Trophoblast cell (in vitro differentiated cells and primary cell): ENCODE results near the gene CHIC2.

ENCODE experiments used
- DNase-seq, 2 donors: peaks; one replicate each; pipeline ENCODE4 v3.0.0-alpha.2; 2016
- H2AFZ ChIP-seq: 2 replicates; pipeline ENCODE4 v1.6.1; 2013; ENCODE audit warnings: low read length, moderate library complexity, mild to moderate bottlenecking; ENCODE audit not compliant: insufficient read depth, poor library complexity
- H2AK5ac ChIP-seq: 2 replicates; pipeline ENCODE4 v1.6.1; 2013; ENCODE audit warnings: mild to moderate bottlenecking, low read length
- H2BK120ac ChIP-seq: 2 replicates; pipeline ENCODE4 v1.6.1; 2013; ENCODE audit warnings: low read length, mild to moderate bottlenecking, moderate library complexity; ENCODE audit not compliant: insufficient read depth, poor library complexity
- H2BK12ac ChIP-seq: 2 replicates; pipeline ENCODE4 v1.6.1; 2013; ENCODE audit warnings: mild to moderate bottlenecking, low read length, moderate library complexity
- H2BK5ac ChIP-seq: 2 replicates; pipeline ENCODE4 v1.6.1; 2013; ENCODE audit warnings: low read length, low read depth, moderate library complexity, mild to moderate bottlenecking; ENCODE audit not compliant: poor library complexity
- H3K14ac ChIP-seq: 2 replicates; pipeline ENCODE4 v1.6.1; 2013; ENCODE audit warnings: mild to moderate bottlenecking, low read length
- H3K18ac ChIP-seq: 2 replicates; pipeline ENCODE4 v1.6.1; 2013; ENCODE audit warnings: mild to moderate bottlenecking, low read length
- H3K23ac ChIP-seq: 2 replicates; pipeline ENCODE4 v1.6.1; 2013; ENCODE audit warnings: low read length
- H3K27ac ChIP-seq: 2 replicates; pipeline ENCODE4 v1.5.1; 2013; ENCODE audit warnings: low read depth, mild to moderate bottlenecking, inconsistent platforms, low read length, moderate library complexity
- H3K27me3 ChIP-seq: 2 replicates; pipeline ENCODE4 v1.6.1; 2013; ENCODE audit warnings: inconsistent platforms, mild to moderate bottlenecking, low read length, moderate library complexity; ENCODE audit not compliant: insufficient read depth
- H3K36me3 ChIP-seq, 2 experiments: 1 replicate in 1 of 2; 2 replicates in 1 of 2; pipeline ENCODE4 v1.6.1; 2013; ENCODE audit warnings: low read length in 2 of 2, mild to moderate bottlenecking in 2 of 2, moderate library complexity in 1 of 2; ENCODE audit not compliant: insufficient read depth in 2 of 2, control insufficient read depth in 1 of 2
- H3K4ac ChIP-seq: 2 replicates; pipeline ENCODE4 v1.6.1; 2013; ENCODE audit warnings: low read depth, mild to moderate bottlenecking, low read length, moderate library complexity
- H3K4me1 ChIP-seq, 2 experiments: 1 replicate in 1 of 2; 2 replicates in 1 of 2; pipeline ENCODE4 v1.6.1; 2013; ENCODE audit warnings: low read length in 2 of 2, mild to moderate bottlenecking in 2 of 2, moderate library complexity in 1 of 2; ENCODE audit not compliant: insufficient read depth in 2 of 2, control insufficient read depth in 1 of 2
- H3K4me2 ChIP-seq: 2 replicates; pipeline ENCODE4 v1.6.1; 2013; ENCODE audit warnings: inconsistent platforms, mild to moderate bottlenecking, low read length, moderate library complexity
- H3K4me3 ChIP-seq: 2 replicates; pipeline ENCODE4 v1.5.1; 2013; ENCODE audit warnings: mild to moderate bottlenecking, low read depth, low read length, inconsistent platforms
- H3K79me1 ChIP-seq: one replicate; pipeline ENCODE4 v1.6.1; 2013; ENCODE audit warnings: low read length
- H3K79me2 ChIP-seq: 2 replicates; pipeline ENCODE4 v1.6.1; 2013; ENCODE audit warnings: low read length, mild to moderate bottlenecking; ENCODE audit not compliant: control insufficient read depth, insufficient read depth, poor library complexity
- H3K9ac ChIP-seq: 2 replicates; pipeline ENCODE4 v1.6.1; 2013; ENCODE audit warnings: mild to moderate bottlenecking, low read length
- H3K9me3 ChIP-seq: 2 replicates; pipeline ENCODE4 v1.6.1; 2013; ENCODE audit warnings: low read depth, mild to moderate bottlenecking, control low read depth, inconsistent platforms, low read length; ENCODE audit not compliant: insufficient read depth
- H4K12ac ChIP-seq: 2 replicates; pipeline ENCODE4 v1.6.1; 2013; ENCODE audit warnings: low read depth, mild to moderate bottlenecking, low read length, moderate library complexity
- H4K8ac ChIP-seq: 2 replicates; pipeline ENCODE4 v1.6.1; 2013; ENCODE audit warnings: low read depth, mild to moderate bottlenecking, low read length, moderate library complexity
- H4K91ac ChIP-seq: one replicate; pipeline ENCODE4 v1.6.1; 2013; ENCODE audit warnings: low read depth, mild to moderate bottlenecking, low read length, moderate library complexity
- WGBS: extraction: QIAGEN DNeasy Blood & Tissue Kit; methylation state at CpG from one replicate; pipeline ENCODE4 v1.1.7; 2013; ENCODE audit warnings: missing lambda C conversion rate; ENCODE audit not compliant: insufficient read length, insufficient coverage; ENCODE audit errors: extremely low coverage; 5-methylcytosine and 5-hydroxymethylcytosine counted together

Gene CHIC2

GRCh38 chr4:54101190-54102041 lies 37.0 kb upstream of the CHIC2 start:
- Histone ChIP-seq H4K8ac (no peak overlapping the region), H3K14ac (peak overlapping the region; percentile 13), H2AFZ (no peak overlapping the region), H3K79me1 (peaks cover 10% of the 10 kb centered on the region), H3K9ac (no peak overlapping the region), H2BK5ac (no peak overlapping the region), H3K36me3 (no peaks in the 10 kb centered on the region), H3K23ac (no peak overlapping the region), H4K91ac (no peak overlapping the region), H3K4me2 (peak overlapping the region; percentile 58), H3K27ac (no peak overlapping the region), H3K79me2 (peaks cover 2% of the 10 kb centered on the region), H2AK5ac (no peak overlapping the region), H4K12ac (no peak overlapping the region), H3K9me3 (no peaks in the 10 kb centered on the region), H3K4me3 (no peak overlapping the region), H3K4ac (no peak overlapping the region), H3K4me1 (peaks cover 20 to 28% of the 10 kb centered on the region in 2 experiments), H3K27me3 (peaks cover 65% of the 10 kb centered on the region), H3K18ac (peak overlapping the region; percentile 64), H2BK12ac (peak overlapping the region; percentile 78), H2BK120ac (no peak overlapping the region)
- DNase-seq = no peak
- WGBS = no CpG with 5 or more reads among the region's 50 CpGs

DNA sequence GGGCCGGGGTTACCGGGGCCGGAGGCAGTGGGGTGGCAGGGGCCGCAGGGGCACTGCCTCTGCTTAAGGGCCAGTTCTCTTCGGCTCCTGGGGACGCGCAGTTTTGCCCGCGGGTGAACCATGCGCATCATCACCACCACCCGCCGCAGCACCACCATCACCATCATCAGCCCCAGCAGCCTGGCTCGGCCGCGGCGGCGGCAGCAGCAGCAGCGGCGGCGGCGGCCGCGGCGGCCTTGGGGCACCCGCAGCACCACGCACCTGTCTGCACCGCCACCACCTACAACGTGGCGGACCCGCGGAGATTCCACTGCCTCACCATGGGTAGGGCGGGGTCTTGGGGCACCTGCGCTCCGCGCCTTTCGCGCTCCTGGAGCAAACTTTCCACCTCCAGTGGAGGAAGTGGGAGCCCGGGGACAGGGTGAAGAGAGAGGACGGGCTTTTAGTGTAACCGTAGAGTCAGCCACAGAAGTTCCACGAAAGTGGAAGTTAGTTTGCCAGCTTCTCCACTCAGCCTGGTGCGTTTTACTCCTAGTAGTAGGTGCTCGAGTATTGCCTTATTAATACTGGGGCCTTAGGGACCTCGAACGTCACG lies 36.3 kb upstream of the CHIC2 start:
- peaks cover 68% of the 10 kb centered on the region for H3K27me3 ChIP-seq
- H2AFZ ChIP-seq = no peak overlapping the region
- H3K4me1 ChIP-seq = peaks cover 20 to 28% of the 10 kb centered on the region in 2 experiments
- no peak overlapping the region for H3K14ac ChIP-seq
- peaks cover 10% of the 10 kb centered on the region for H3K79me1 ChIP-seq
- no peak overlapping the region for H2AK5ac ChIP-seq
- peak; percentile 34 to 57 for DNase-seq
- H4K91ac ChIP-seq = no peak overlapping the region
- no peak overlapping the region for H3K4me3 ChIP-seq
- no peaks in the 10 kb centered on the region for H3K36me3 ChIP-seq
- peak overlapping the region; percentile 58 for H3K4me2 ChIP-seq
- H2BK5ac ChIP-seq = no peak overlapping the region
- no peak overlapping the region for H2BK12ac ChIP-seq
- no peak overlapping the region for H4K8ac ChIP-seq
- H3K18ac ChIP-seq = no peak overlapping the region
- no peak overlapping the region for H3K4ac ChIP-seq
- no peak overlapping the region for H3K9ac ChIP-seq
- peak overlapping the region; percentile 21 for H3K23ac ChIP-seq
- H3K9me3 ChIP-seq = no peaks in the 10 kb centered on the region
- H3K79me2 ChIP-seq = peaks cover 2% of the 10 kb centered on the region
- WGBS = no CpG with 5 or more reads among the region's 46 CpGs
- no peak overlapping the region for H2BK120ac ChIP-seq
- H4K12ac ChIP-seq = no peak overlapping the region
- H3K27ac ChIP-seq = no peak overlapping the region

DNA sequence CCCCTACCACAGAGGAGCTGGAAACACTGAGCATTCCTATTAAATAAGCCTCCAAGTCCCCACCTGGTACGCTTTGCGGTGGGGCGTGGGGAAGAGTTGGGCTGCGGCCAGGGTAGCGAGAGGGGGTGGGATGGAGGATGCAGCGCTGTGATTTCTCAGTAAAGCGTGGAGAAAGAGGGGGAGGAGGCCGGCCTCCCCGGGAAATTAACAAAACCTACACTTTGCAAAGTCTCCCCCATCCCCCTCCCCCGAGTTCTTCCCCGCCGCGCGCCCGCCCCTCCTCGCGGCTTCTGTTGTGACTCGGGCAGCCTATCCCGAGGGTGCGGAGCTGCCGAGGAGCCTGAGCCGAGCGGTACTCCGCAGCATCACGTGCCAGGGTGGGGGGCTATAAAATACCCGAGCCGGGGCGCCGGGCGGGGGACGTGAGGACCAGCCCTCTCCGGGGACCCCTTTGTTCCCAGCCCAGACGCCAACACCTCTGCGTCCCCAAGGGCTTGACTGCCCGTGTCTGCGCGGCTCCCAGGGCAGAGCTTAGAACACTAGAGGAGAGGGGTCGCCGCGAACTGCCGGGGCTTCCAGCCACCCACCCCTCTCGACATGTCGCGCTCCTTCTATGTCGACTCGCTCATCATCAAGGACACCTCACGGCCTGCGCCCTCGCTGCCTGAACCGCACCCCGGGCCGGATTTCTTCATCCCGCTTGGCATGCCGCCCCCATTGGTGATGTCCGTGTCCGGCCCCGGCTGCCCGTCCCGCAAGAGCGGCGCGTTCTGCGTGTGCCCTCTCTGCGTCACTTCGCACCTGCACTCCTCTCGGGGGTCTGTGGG lies 35.6 kb upstream of the CHIC2 start, which contains the start of gene GSX2:
TSS of gene GSX2 (plus strand) at position 416 of the 827 bp plus-strand sequence. CDS start at position 598, 182 bp downstream.
- WGBS = no CpG with 5 or more reads among the region's 66 CpGs
- peak within 1 kb of the TSS; percentile 37 for H2AFZ ChIP-seq
- H3K23ac ChIP-seq = peak within 1 kb of the TSS; percentile 21
- no peak within 1 kb of the TSS for H3K18ac ChIP-seq
- peak within 1 kb of the TSS; percentile 58 for H3K4me2 ChIP-seq
- H3K27me3 ChIP-seq = peaks cover 72% of the 10 kb centered on the region
- H2BK12ac ChIP-seq = peak within 1 kb of the TSS; percentile 62
- H3K27ac ChIP-seq = no peak within 1 kb of the TSS
- H3K4me1 ChIP-seq = peaks cover 17 to 22% of the 10 kb centered on the region in 2 experiments
- peaks cover 2% of the 10 kb centered on the region for H3K79me2 ChIP-seq
- H4K8ac ChIP-seq = no peak within 1 kb of the TSS
- H4K12ac ChIP-seq = no peak within 1 kb of the TSS
- H3K4ac ChIP-seq = no peak within 1 kb of the TSS
- H3K9me3 ChIP-seq = no peaks in the 10 kb centered on the region
- H3K4me3 ChIP-seq = no peak within 1 kb of the TSS
- H3K79me1 ChIP-seq = peaks cover 10% of the 10 kb centered on the region
- no peak within 1 kb of the TSS for H2BK5ac ChIP-seq
- H3K14ac ChIP-seq = no peak within 1 kb of the TSS
- H4K91ac ChIP-seq = no peak within 1 kb of the TSS
- no peak within 1 kb of the TSS for H3K9ac ChIP-seq
- no peak within 1 kb of the TSS for H2AK5ac ChIP-seq
- no peak within 1 kb of the TSS for H2BK120ac ChIP-seq
- no peak for DNase-seq
- H3K36me3 ChIP-seq = no peaks in the 10 kb centered on the region

DNA sequence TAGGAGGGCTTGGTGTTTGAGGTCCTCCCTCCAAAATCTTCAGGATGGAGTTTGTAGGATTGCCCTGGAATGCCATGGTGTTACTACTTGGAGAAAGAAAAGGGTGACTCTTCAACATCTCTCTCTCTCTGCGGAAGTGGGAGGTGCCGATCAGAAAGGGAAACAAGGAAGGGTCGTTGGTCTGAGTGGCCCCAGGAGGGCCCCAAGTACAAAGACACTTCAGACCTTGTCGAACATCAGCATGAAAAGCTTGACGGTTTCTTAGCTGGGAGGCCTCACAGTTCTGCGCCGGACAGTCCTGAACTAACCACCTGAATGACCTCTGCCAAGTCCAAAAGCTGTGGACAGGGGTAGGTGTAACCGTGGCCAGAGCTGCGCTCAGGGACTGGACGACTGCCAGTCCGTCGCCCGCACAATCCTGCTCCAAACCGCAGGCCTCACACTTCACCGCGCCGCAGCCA lies 34.9 kb upstream of the CHIC2 start:
- H3K79me1 ChIP-seq = peaks cover 10% of the 10 kb centered on the region
- no peak overlapping the region for H2BK12ac ChIP-seq
- H3K4me2 ChIP-seq = peak overlapping the region; percentile 58
- H3K9me3 ChIP-seq = no peaks in the 10 kb centered on the region
- H3K14ac ChIP-seq = no peak overlapping the region
- H4K8ac ChIP-seq = no peak overlapping the region
- no peak overlapping the region for H3K23ac ChIP-seq
- peaks cover 16 to 21% of the 10 kb centered on the region in 2 experiments for H3K4me1 ChIP-seq
- no peak overlapping the region for H3K27ac ChIP-seq
- H3K18ac ChIP-seq = no peak overlapping the region
- no peaks in the 10 kb centered on the region for H3K36me3 ChIP-seq
- no peak overlapping the region for H2BK5ac ChIP-seq
- H4K91ac ChIP-seq = no peak overlapping the region
- peaks cover 2% of the 10 kb centered on the region for H3K79me2 ChIP-seq
- no peak overlapping the region for H2BK120ac ChIP-seq
- H3K9ac ChIP-seq = no peak overlapping the region
- peaks cover 78% of the 10 kb centered on the region for H3K27me3 ChIP-seq
- peak; percentile 17 to 21 for DNase-seq
- no CpG with 5 or more reads among the region's 17 CpGs for WGBS
- H3K4ac ChIP-seq = no peak overlapping the region
- no peak overlapping the region for H3K4me3 ChIP-seq
- no peak overlapping the region for H4K12ac ChIP-seq
- no peak overlapping the region for H2AK5ac ChIP-seq
- no peak overlapping the region for H2AFZ ChIP-seq
